H1 (cell line): Measurements from ENCODE around the gene MMP27. TPM values are rescaled to one million over a fixed set of nuclear protein-coding genes. Genes with fewer than 3 reads are reported as not detected.

ENCODE experiments used
- CTCF ChIA-PET: fragments of 300-600 bp; sonication (Branson Sonifier 250); formaldehyde crosslinking; loops from one replicate; lab custom pipeline; 2021; ENCODE audit not compliant: partially characterized antibody; lab: Charles Lee
- POLR2A ChIA-PET: fragments of 300-600 bp; sonication (Branson Sonifier 250); formaldehyde crosslinking; loops from one replicate; lab custom pipeline; 2021; ENCODE audit warnings: inconsistent platforms; ENCODE audit not compliant: partially characterized antibody; lab: Charles Lee
- DNase-seq, 2 experiments: peaks; one replicate each; pipeline versions ENCODE4 v3.0.0 to v3.0.0-alpha.2; 2010 to 2022; ENCODE audit warnings: low spot score in 2 of 2, low read depth in 1 of 2, mixed read lengths in 1 of 2
- FAIRE-seq: peaks from 2 replicates; lab custom pipeline; 2011; peaks lifted over from hg19 to GRCh38; lab: Jason Lieb, UNC
- H2AFZ ChIP-seq: 2 replicates; pipeline ENCODE4 v1.8.1; 2012; ENCODE audit warnings: low read length, inconsistent platforms
- H2AK5ac ChIP-seq: 2 replicates; pipeline ENCODE4 v1.6.1; 2013; ENCODE audit warnings: low read depth, low read length
- H2BK120ac ChIP-seq: replicated peaks from 2 replicates; pipeline ENCODE3; 2013; ENCODE audit warnings: low read depth, low read length, inconsistent platforms
- H2BK12ac ChIP-seq: 2 replicates; pipeline ENCODE4 v1.6.1; 2013; ENCODE audit warnings: low read depth, low read length
- H2BK15ac ChIP-seq: 2 replicates; pipeline ENCODE4 v1.6.1; 2013; ENCODE audit warnings: low read length
- H2BK20ac ChIP-seq: 2 replicates; pipeline ENCODE4 v1.6.1; 2013; ENCODE audit warnings: low read length
- H2BK5ac ChIP-seq: 2 replicates; pipeline ENCODE4 v1.6.1; 2013; ENCODE audit warnings: low read depth, low read length
- H3K14ac ChIP-seq: 2 replicates; pipeline ENCODE4 v1.6.1; 2013; ENCODE audit warnings: inconsistent platforms; ENCODE audit not compliant: insufficient read length
- H3K18ac ChIP-seq: 2 replicates; pipeline ENCODE4 v1.6.1; 2013; ENCODE audit warnings: low read length; ENCODE audit errors: extremely low read depth
- H3K23ac ChIP-seq: 2 replicates; pipeline ENCODE4 v1.6.1; 2013; ENCODE audit warnings: inconsistent platforms; ENCODE audit not compliant: insufficient read length
- H3K23me2 ChIP-seq: 2 replicates; pipeline ENCODE4 v1.6.1; 2013; ENCODE audit warnings: low read depth, low read length
- H3K27ac ChIP-seq: 2 replicates; pipeline ENCODE4 v1.6.1; 2011; ENCODE audit warnings: low read depth, low read length, inconsistent platforms
- H3K27me3 ChIP-seq, 4 experiments: replicated peaks in 1 of 4; 1 replicate in 1 of 4; 2 replicates in 3 of 4; pipeline versions ENCODE4 v1.6.1 to v1.8.1; 2011 to 2013; ENCODE audit warnings: low read length in 3 of 4, mild to moderate bottlenecking in 3 of 4, inconsistent platforms in 2 of 4, mixed read lengths in 2 of 4, moderate library complexity in 1 of 4; ENCODE audit not compliant: control insufficient read depth in 3 of 4, insufficient read depth in 3 of 4; ENCODE audit errors: extremely low read depth in 1 of 4
- H3K36me3 ChIP-seq, 4 experiments: 2 replicates each; pipeline versions ENCODE4 v1.6.1 to v1.8.1; 2011 to 2013; ENCODE audit warnings: mild to moderate bottlenecking in 4 of 4, low read length in 3 of 4, moderate library complexity in 2 of 4, control low read depth in 1 of 4, inconsistent platforms in 1 of 4; ENCODE audit not compliant: insufficient read depth in 4 of 4, control insufficient read depth in 2 of 4
- H3K4ac ChIP-seq: replicated peaks from 2 replicates; pipeline ENCODE3; 2013; ENCODE audit warnings: low read length, low read depth, mixed read lengths, inconsistent platforms; ENCODE audit not compliant: insufficient read length
- H3K4me1 ChIP-seq, 4 experiments: replicated peaks in 1 of 4; 1 replicate in 1 of 4; 2 replicates in 3 of 4; pipeline versions ENCODE4 v1.6.1 to v1.8.1; 2011 to 2013; ENCODE audit warnings: low read length in 3 of 4, inconsistent platforms in 2 of 4, mixed read lengths in 1 of 4; ENCODE audit not compliant: insufficient read depth in 4 of 4, control insufficient read depth in 3 of 4
- H3K4me2 ChIP-seq, 2 experiments: 2 replicates each; pipeline versions ENCODE4 v1.6.1 to v1.8.1; 2011 to 2013; ENCODE audit warnings: low read depth in 2 of 2, low read length in 2 of 2, control low read depth in 1 of 2, inconsistent platforms in 1 of 2, mild to moderate bottlenecking in 1 of 2; ENCODE audit not compliant: insufficient read depth in 1 of 2
- H3K4me3 ChIP-seq, 4 experiments: fragments of 200-600, 300-600 bp in 1 of 4; sonication (generic), shearing (Covaris generic), sonication (Bioruptor Twin) in 1 of 4; 2 replicates each; pipeline versions ENCODE4 v1.5.1 to v1.8.1; 2011 to 2016; ENCODE audit warnings: low read length in 4 of 4, low read depth in 3 of 4, control low read depth in 2 of 4, inconsistent platforms in 2 of 4, mild to moderate bottlenecking in 2 of 4, mixed read lengths in 1 of 4, moderate library complexity in 1 of 4; ENCODE audit not compliant: insufficient read depth in 2 of 4; ENCODE audit errors: extremely low read depth in 1 of 4
- H3K56ac ChIP-seq: replicated peaks from 2 replicates; pipeline ENCODE3; 2013; ENCODE audit warnings: low read depth, mild to moderate bottlenecking, mixed read lengths, low read length, inconsistent platforms; ENCODE audit not compliant: insufficient read length
- H3K79me1 ChIP-seq: 2 replicates; pipeline ENCODE4 v1.6.1; 2013; ENCODE audit warnings: low read depth, low read length, control low read depth
- H3K79me2 ChIP-seq, 2 experiments: 2 replicates each; pipeline versions ENCODE4 v1.6.1 to v1.8.1; 2012 to 2013; ENCODE audit warnings: low read length in 2 of 2, mild to moderate bottlenecking in 2 of 2, inconsistent platforms in 1 of 2; ENCODE audit not compliant: insufficient read depth in 2 of 2, control insufficient read depth in 1 of 2
- H3K9ac ChIP-seq, 4 experiments: replicated peaks in 1 of 4; 1 replicate in 1 of 4; 2 replicates in 3 of 4; pipeline versions ENCODE4 v1.6.1 to v1.8.1; 2011 to 2013; ENCODE audit warnings: low read depth in 3 of 4, low read length in 3 of 4, control low read depth in 2 of 4, mild to moderate bottlenecking in 2 of 4, moderate library complexity in 2 of 4, inconsistent platforms in 1 of 4; ENCODE audit errors: extremely low read depth in 1 of 4
- H3K9me3 ChIP-seq, 2 experiments: 2 replicates each; pipeline versions ENCODE4 v1.6.1 to v1.8.1; 2012 to 2013; ENCODE audit warnings: mild to moderate bottlenecking in 2 of 2, moderate library complexity in 2 of 2, control low read depth in 1 of 2, inconsistent platforms in 1 of 2, low read depth in 1 of 2, low read length in 1 of 2, mixed read lengths in 1 of 2; ENCODE audit not compliant: insufficient read depth in 2 of 2
- H4K20me1 ChIP-seq, 2 experiments: replicated peaks in 1 of 2; 2 replicates each; pipeline versions ENCODE3 to v1.8.1; 2011 to 2013; ENCODE audit warnings: inconsistent platforms in 2 of 2, low read length in 2 of 2, mild to moderate bottlenecking in 1 of 2; ENCODE audit not compliant: insufficient read depth in 2 of 2, control insufficient read depth in 1 of 2
- H4K5ac ChIP-seq: 2 replicates; pipeline ENCODE4 v1.6.1; 2013; ENCODE audit warnings: low read length, low read depth, mixed read lengths, inconsistent platforms; ENCODE audit not compliant: insufficient read length
- H4K8ac ChIP-seq: 2 replicates; pipeline ENCODE4 v1.8.0; 2013; ENCODE audit warnings: mild to moderate bottlenecking, moderate library complexity, low read length, inconsistent platforms; ENCODE audit not compliant: insufficient read depth; ENCODE audit errors: extremely low read depth
- H4K91ac ChIP-seq: replicated peaks from 2 replicates; pipeline ENCODE3; 2013; ENCODE audit warnings: low read length, mixed read lengths, inconsistent platforms; ENCODE audit not compliant: insufficient read length
- ASH2L ChIP-seq: fragments of 200-600, 300-600 bp; sonication (generic); IDR thresholded peaks from one replicate; pipeline ENCODE4 v1.7.1; 2017; ENCODE audit warnings: low read length
- EP300 ChIP-seq, 2 experiments: IDR thresholded peaks; 1 replicate in 1 of 2; 2 replicates in 1 of 2; pipeline ENCODE4 v1.6.1; 2011 to 2012; ENCODE audit warnings: low read depth in 2 of 2, low read length in 2 of 2, mild to moderate bottlenecking in 2 of 2, borderline replicate concordance in 1 of 2, inconsistent platforms in 1 of 2, moderate library complexity in 1 of 2
- GTF2F1 ChIP-seq: IDR thresholded peaks from 2 replicates; pipeline ENCODE4 v1.6.1; 2012; ENCODE audit warnings: low read depth, low read length, improper control_type of control experiment, borderline replicate concordance
- JUN ChIP-seq: IDR thresholded peaks from 2 replicates; pipeline ENCODE4 v1.6.1; 2011; ENCODE audit warnings: low read depth, mild to moderate bottlenecking, improper control_type of control experiment, low read length
- NANOG ChIP-seq: IDR thresholded peaks from 2 replicates; pipeline ENCODE4 v1.6.1; 2011; ENCODE audit warnings: low read length, low read depth, mild to moderate bottlenecking, inconsistent platforms; ENCODE audit not compliant: insufficient read depth, poor library complexity, severe bottlenecking
- POLR2A ChIP-seq, 2 experiments: IDR thresholded peaks; 1 replicate in 1 of 2; 2 replicates in 1 of 2; pipeline ENCODE4 v1.6.1; 2011; ENCODE audit warnings: low read depth in 2 of 2, low read length in 2 of 2, mild to moderate bottlenecking in 2 of 2; ENCODE audit errors: control extremely low read depth in 1 of 2
- RFX5 ChIP-seq: IDR thresholded peaks from 2 replicates; pipeline ENCODE4 v1.6.1; 2011; ENCODE audit warnings: low read depth, low read length, improper control_type of control experiment, borderline replicate concordance
- RXRA ChIP-seq: IDR thresholded peaks from 2 replicates; pipeline ENCODE4 v1.6.1; 2011; ENCODE audit warnings: low read depth, mild to moderate bottlenecking, low read length, moderate library complexity; ENCODE audit not compliant: insufficient read depth
- SP2 ChIP-seq: IDR thresholded peaks from 2 replicates; pipeline ENCODE4 v1.6.1; 2012; ENCODE audit warnings: mild to moderate bottlenecking, low read length, inconsistent platforms
- SUZ12 ChIP-seq: fragments of 200-600 bp; sonication (generic); IDR thresholded peaks from 2 replicates; pipeline ENCODE4 v1.6.1; 2012; ENCODE audit warnings: mild to moderate bottlenecking, inconsistent platforms, low read length, moderate library complexity, mixed read lengths
- TAF1 ChIP-seq: IDR thresholded peaks from 2 replicates; pipeline ENCODE4 v1.6.1; 2011; ENCODE audit warnings: mild to moderate bottlenecking, low read depth, low read length
- TAF7 ChIP-seq: optimal IDR thresholded peaks from 2 replicates; pipeline ENCODE3; 2011; ENCODE audit warnings: low read depth, mild to moderate bottlenecking, inconsistent platforms, low read length, moderate library complexity, borderline replicate concordance
- TCF12 ChIP-seq: IDR thresholded peaks from 2 replicates; pipeline ENCODE4 v1.6.1; 2011; ENCODE audit warnings: low read depth, mild to moderate bottlenecking, low read length
- polyA plus RNA-seq, 7 experiments: library from polyadenylated mRNA; depleted of rRNA in 3 of 7; stranded (reverse) in 5 of 7; unstranded in 2 of 7; fragments of >200 nt in 5 of 7; fragments of 200-250 nt in 2 of 7; gene quantifications; 1 replicate in 5 of 7; 2 replicates in 1 of 7; 4 replicates in 1 of 7; pipeline versions ENCODE4 v1.2.1 to v1.2.3, GENCODE V29; 2011 to 2013; ENCODE audit warnings: missing spikeins in 2 of 7, mixed read lengths in 2 of 7
- total RNA-seq: library from RNA; stranded (reverse); fragmentation: NEBNext Ultra II Directional; extraction: Animal tissue kit (Norgen Biotek cat#: 25700); gene quantifications from 2 replicates; pipeline ENCODE4 v1.2.1, GENCODE V29; 2021

Gene MMP27
- total and polyA plus RNA-seq, 2 of the 8 experiments (the other 6 are each of a cell fraction or from before 2014, with no cell fraction given): not detected

- Histone ChIP-seq H3K23me2 (no peaks in the 10 kb centered on the region), H3K27ac (no peak overlapping the region), H3K4me2 (no peak overlapping the region), H2AK5ac (no peak overlapping the region), H3K56ac (no peak overlapping the region), H3K79me2 (no peaks in the 10 kb centered on the region), H2BK5ac (no peak overlapping the region), H3K4ac (no peak overlapping the region), H2AFZ (no peak overlapping the region), H3K9ac (no peak overlapping the region), H3K36me3 (no peaks in the 10 kb centered on the region; a peak in 1 of 8 replicates), H3K4me1 (peaks cover 0 to 3% (median 0%) of the 10 kb centered on the region in 4 experiments; a peak in 1 of 7 replicates), H4K8ac (no peak overlapping the region), H3K27me3 (no peaks in the 10 kb centered on the region), H4K91ac (no peak overlapping the region), H3K4me3 (no peak overlapping the region), H3K23ac (no peak overlapping the region), H2BK120ac (no peak overlapping the region), H2BK20ac (no peak overlapping the region), H2BK15ac (no peak overlapping the region), H2BK12ac (no peak overlapping the region), H3K9me3 (no peaks in the 10 kb centered on the region), H4K5ac (no peak overlapping the region), H4K20me1 (no peaks in the 10 kb centered on the region), H3K18ac (no peak overlapping the region), H3K14ac (no peak overlapping the region), H3K79me1 (no peaks in the 10 kb centered on the region)
- ChIA-PET CTCF (no interaction called here), POLR2A (no interaction called here)
- DNase-seq (no peak), FAIRE-seq (no peak)
- TF ChIP-seq RFX5 (no peak), TAF7 (no peak), JUN (no peak), SP2 (no peak), TCF12 (no peak), SUZ12 (no peak), RXRA (no peak), GTF2F1 (no peak), POLR2A (IDR thresholded peaks at IDR 0.05; ENCODE audit: control extremely low read depth in 1 of 2, low read depth in 2 of 2, low read length in 2 of 2) (no peak), ASH2L (no peak), TAF1 (no peak), EP300 (IDR thresholded peaks at IDR 0.05; ENCODE audit: borderline replicate concordance in 1 of 2, low read depth in 2 of 2, low read length in 2 of 2) (no peak), NANOG (no peak)
Measured at GRCh38 chr11:102662607-102663006, 43.0 kb downstream of the MMP27 start.
